GM12892 (cell line): Measurements from ENCODE around the gene LRRC36.

Experiments
- POLR2A ChIP-seq: IDR thresholded peaks from 2 replicates; pipeline ENCODE4 v1.6.1; 2011; ENCODE audit warnings: low read depth, low read length, control low read depth
- TAF1 ChIP-seq: IDR thresholded peaks from 2 replicates; pipeline ENCODE4 v1.6.1; 2011; ENCODE audit warnings: low read depth, mild to moderate bottlenecking, control low read depth, low read length, borderline replicate concordance

GRCh38 chr16:67393788-67394154 is 67.2 kb downstream of the LRRC36 start:
- TF ChIP-seq TAF1 (no peak), POLR2A (no peak)
